Breast epithelium (tissue), 4 donors: ENCODE data around the gene SMIM24. TPM values are rescaled to one million over a fixed set of nuclear protein-coding genes. Genes with fewer than 3 reads are reported as not detected.

ENCODE experiments used
- DNase-seq, 2 donors: peaks; one replicate each; pipeline ENCODE4 v3.0.0-alpha.2; 2019; ENCODE audit warnings: low spot score in 2 of 2
- H3K27ac ChIP-seq, 2 donors: fragments of 200-600 bp; sonication (generic) in 1 of 2; one replicate each; pipeline ENCODE4 v1.5.1; 2016 to 2019; ENCODE audit warnings: mild to moderate bottlenecking in 1 of 2
- H3K27me3 ChIP-seq, 2 donors: fragments of 200-600 bp; sonication (generic) in 1 of 2; one replicate each; pipeline versions ENCODE4 v1.5.1 to v1.6.0; 2017 to 2019; ENCODE audit warnings: control low read depth in 1 of 2, mild to moderate bottlenecking in 1 of 2
- H3K36me3 ChIP-seq: fragments of 200-600 bp; one replicate; pipeline ENCODE4 v1.5.1; 2019
- H3K4me1 ChIP-seq, 2 donors: fragments of 200-600 bp; sonication (generic); one replicate each; pipeline ENCODE4 v1.5.1; 2016 to 2019; ENCODE audit warnings: control low read depth in 1 of 2
- H3K4me3 ChIP-seq, 3 donors: fragments of 200-600 bp; sonication (generic); 1 replicate in 2 of 3; 2 replicates in 1 of 3; pipeline ENCODE4 v1.5.1; 2016 to 2019; ENCODE audit warnings: mild to moderate bottlenecking in 3 of 3, moderate library complexity in 2 of 3
- H3K9me3 ChIP-seq, 2 donors: fragments of 200-600 bp; sonication (generic) in 1 of 2; one replicate each; pipeline ENCODE4 v1.5.1; 2016 to 2019; ENCODE audit warnings: control low read depth in 1 of 2
- POLR2A ChIP-seq: fragments of 450-650 bp; IDR thresholded peaks from one replicate; pipeline ENCODE4 v1.6.1; 2016; ENCODE audit warnings: antibody characterized with exemption, mild to moderate bottlenecking, moderate library complexity
- POLR2AphosphoS5 ChIP-seq, 3 donors: sonication (generic); formaldehyde crosslinking; IDR thresholded peaks; one replicate each; pipeline ENCODE4 v1.6.1; 2017; ENCODE audit warnings: antibody characterized with exemption in 3 of 3
- intact Hi-C: fragments of 100-400 bp; cut with DNase I; formaldehyde crosslinking; loops from one replicate; pipeline ENCODE4 v1.15.1; 2023; ENCODE audit warnings: low total_unique reads
- total RNA-seq, 3 donors: library from RNA; depleted of rRNA; stranded (reverse); fragments of >200 nt; gene quantifications; one replicate each; pipeline ENCODE4 v1.1.0, GENCODE V29; 2016
- TF ChIP-seq, protein P1 (sequence below), 3 donors: fragments of 450-650 bp; IDR thresholded peaks; one replicate each; pipeline ENCODE4 v1.5.1; 2016 to 2017; ENCODE audit warnings: antibody characterized with exemption in 3 of 3, mild to moderate bottlenecking in 3 of 3, moderate library complexity in 3 of 3

The SMIM24 gene
- total RNA-seq, 3 donors from 2014 or later = 2.0 to 6.7 TPM; not detected in 1

DNA sequence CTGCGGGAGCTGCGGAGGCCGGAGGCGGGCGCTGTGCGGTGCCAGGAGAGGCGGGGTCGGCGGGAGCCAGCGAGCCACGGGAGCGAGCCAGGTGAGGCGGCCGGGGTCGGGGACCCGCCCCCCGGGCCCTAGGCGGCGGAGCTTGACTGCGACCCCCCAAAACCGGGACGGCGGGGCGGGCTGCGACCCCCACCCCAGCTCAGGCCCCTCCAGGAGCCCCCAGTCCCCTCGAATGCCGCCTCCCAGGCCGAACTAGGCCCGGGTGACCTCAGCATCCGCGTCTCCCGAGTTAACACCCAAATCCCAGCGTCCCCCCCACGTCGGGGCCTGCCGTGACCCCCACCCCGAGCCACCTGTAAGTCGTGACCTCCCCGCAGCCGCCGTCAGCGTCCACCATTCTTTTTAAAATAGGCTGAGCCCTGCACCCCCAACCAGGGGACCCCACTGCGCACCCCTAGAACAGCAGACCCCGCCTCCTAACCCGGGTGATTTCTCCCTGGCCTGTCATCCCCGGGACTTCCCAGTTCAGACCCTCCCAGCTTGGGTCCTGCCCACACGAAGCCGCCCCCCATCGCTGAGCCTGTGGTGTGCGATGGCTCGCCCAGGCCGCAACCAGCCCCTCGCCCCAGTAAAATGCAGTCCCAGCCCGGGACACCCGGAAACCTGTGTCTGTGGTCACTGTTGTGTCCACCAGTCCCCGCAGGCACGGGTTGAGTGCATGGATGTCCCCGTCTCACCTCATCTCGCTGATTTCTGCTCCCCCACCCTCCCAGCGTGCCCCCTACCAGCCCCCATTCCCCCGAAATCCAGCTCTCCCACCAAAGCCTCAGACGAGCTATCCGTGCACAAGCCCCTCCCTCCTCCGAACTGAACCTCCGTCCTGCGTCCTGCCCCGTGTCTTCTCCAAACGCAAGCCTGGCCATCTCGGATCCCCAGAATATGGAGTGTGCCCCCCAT, 26.3 kb upstream of the SMIM24 start:
- H3K27ac ChIP-seq = peak overlapping the region; percentile 95 to 98
- peaks cover 0 to 9% of the 10 kb centered on the region in 2 donors for H3K4me1 ChIP-seq
- DNase-seq = peak in 1 of 2 donors; percentile 43
- H3K9me3 ChIP-seq = no peaks in the 10 kb centered on the region
- intact Hi-C loops = no loop called here
- no peaks in the 10 kb centered on the region for H3K27me3 ChIP-seq
- TF ChIP-seq, protein P1, sequence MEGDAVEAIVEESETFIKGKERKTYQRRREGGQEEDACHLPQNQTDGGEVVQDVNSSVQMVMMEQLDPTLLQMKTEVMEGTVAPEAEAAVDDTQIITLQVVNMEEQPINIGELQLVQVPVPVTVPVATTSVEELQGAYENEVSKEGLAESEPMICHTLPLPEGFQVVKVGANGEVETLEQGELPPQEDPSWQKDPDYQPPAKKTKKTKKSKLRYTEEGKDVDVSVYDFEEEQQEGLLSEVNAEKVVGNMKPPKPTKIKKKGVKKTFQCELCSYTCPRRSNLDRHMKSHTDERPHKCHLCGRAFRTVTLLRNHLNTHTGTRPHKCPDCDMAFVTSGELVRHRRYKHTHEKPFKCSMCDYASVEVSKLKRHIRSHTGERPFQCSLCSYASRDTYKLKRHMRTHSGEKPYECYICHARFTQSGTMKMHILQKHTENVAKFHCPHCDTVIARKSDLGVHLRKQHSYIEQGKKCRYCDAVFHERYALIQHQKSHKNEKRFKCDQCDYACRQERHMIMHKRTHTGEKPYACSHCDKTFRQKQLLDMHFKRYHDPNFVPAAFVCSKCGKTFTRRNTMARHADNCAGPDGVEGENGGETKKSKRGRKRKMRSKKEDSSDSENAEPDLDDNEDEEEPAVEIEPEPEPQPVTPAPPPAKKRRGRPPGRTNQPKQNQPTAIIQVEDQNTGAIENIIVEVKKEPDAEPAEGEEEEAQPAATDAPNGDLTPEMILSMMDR (IDR thresholded peaks at IDR 0.05) = no peak
- TF ChIP-seq POLR2A = no peak
- no peak for TF ChIP-seq POLR2AphosphoS5 (IDR thresholded peaks at IDR 0.05)
- H3K36me3 ChIP-seq = no peaks in the 10 kb centered on the region
- peak overlapping the region; percentile 86 to 100 (median 91) for H3K4me3 ChIP-seq

DNA sequence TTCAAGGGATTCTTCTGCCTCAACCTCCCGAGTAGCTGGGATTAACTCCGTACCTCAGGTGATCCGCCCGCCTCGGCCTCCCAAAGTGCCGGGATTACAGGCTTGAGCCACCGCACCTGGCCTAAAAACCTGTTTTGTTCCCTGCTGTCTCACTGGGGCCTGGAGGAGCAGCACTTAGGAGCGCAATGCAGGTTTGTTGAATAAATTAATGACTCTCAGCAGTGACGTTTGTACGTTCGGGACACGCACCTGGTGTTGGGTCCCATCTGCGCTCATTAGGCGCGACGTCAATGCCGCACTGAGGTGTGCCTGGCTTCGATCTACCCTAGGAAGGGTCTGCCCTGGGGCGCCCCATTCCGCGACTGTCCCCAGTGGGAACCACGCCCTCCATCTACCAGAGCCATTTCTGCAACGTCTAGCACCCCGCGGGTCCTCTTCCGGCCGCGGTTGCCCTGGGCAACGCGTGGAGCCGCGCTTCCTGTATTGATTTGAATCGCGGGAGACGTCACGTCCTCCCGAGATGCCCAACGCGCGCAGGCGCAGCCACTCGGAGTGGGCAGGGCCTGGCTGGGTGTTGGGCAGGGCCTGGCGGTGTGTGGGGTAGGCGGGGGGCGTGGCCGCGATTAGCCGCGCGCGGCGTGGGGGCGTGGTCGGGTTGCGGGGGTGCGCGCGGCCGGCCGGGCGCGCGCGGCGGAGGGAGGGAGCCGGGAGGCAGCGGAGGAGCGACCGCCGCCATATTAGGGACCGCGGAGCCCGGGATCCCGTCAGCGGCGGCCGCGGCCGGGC, 25.5 kb upstream of the SMIM24 start, which contains the start of gene FZR1:
Gene FZR1 (plus strand): TSS at position 714 of the 786 bp plus-strand sequence. CDS start 16,679 bp downstream, outside the sequence.
- TF ChIP-seq POLR2A (peak; percentile 74), POLR2AphosphoS5 (IDR thresholded peaks at IDR 0.05) (peak; percentile 56 to 95 (median 84))
- TF ChIP-seq, protein P1 (IDR thresholded peaks at IDR 0.05) = no peak
- Histone ChIP-seq H3K9me3 (no peaks in the 10 kb centered on the region), H3K27me3 (no peaks in the 10 kb centered on the region), H3K4me3 (peak within 1 kb of the TSS; percentile 86 to 100 (median 91)), H3K27ac (peak within 1 kb of the TSS; percentile 95 to 98), H3K36me3 (no peaks in the 10 kb centered on the region), H3K4me1 (peaks cover 0 to 9% of the 10 kb centered on the region in 2 donors)
- DNase-seq = peak; percentile 99
- intact Hi-C loops = no loop called here

DNA sequence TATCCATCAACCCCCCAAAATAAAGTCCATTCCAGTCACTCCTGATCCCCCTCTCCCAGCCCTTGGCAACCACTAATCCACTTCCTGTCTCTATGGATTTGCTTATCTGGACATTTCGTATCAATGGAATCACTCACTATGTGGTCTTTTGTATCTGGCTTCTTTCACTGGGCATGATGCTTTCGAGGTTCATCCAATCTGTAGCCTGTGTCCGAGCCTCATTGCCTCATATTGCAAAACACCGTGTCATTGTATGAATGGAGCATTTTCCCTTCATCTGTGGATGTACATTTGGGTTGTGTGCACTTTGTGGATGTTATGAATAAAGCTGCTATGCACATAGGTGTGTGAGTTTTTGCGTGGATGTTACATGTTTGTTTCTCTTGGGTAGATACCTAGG, 24.4 kb upstream of the SMIM24 start:
- intact Hi-C loops = no loop called here
- H3K4me1 ChIP-seq = peaks cover under 1 to 11% of the 10 kb centered on the region in 2 donors
- no peaks in the 10 kb centered on the region for H3K36me3 ChIP-seq
- TF ChIP-seq, protein P1 (IDR thresholded peaks at IDR 0.05) = no peak
- no peak for TF ChIP-seq POLR2A
- no peak overlapping the region for H3K27ac ChIP-seq
- H3K4me3 ChIP-seq = no peak overlapping the region
- no peak for DNase-seq
- H3K9me3 ChIP-seq = no peaks in the 10 kb centered on the region
- H3K27me3 ChIP-seq = no peaks in the 10 kb centered on the region

DNA sequence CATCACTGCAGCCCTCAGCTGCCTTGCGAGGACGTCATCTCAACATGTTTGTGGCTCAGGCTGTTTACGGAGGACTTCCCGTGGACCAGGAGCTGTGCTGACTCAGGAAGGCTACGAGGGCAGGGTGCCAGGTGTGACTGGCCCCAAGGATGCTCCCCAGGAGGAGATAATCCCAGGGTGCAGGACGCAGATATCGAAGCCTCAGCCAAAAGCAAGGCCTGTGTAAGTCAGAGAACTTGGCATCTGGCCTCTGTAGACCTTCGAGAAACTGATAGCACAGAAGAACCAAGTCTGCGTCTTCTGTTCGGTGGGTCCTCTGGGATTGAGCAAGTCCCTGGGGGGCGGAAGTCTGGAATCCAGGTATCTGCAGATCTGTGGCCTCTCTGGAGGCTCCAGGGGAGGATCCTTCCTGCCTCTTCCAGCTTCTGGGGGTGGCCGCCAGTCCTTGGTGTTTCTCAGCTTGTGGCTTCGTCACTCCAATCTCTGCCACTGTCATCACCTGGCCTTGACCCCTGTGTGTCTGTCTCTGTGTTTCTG, 22.8 kb upstream of the SMIM24 start:
- no peak for TF ChIP-seq POLR2AphosphoS5 (IDR thresholded peaks at IDR 0.05)
- no peak for TF ChIP-seq POLR2A
- TF ChIP-seq, protein P1 (IDR thresholded peaks at IDR 0.05) = no peak
- H3K27ac ChIP-seq = no peak overlapping the region
- intact Hi-C loops = no loop called here
- peaks cover 6 to 14% of the 10 kb centered on the region in 2 donors for H3K4me1 ChIP-seq
- no peak for DNase-seq
- no peak overlapping the region for H3K4me3 ChIP-seq
- no peaks in the 10 kb centered on the region for H3K27me3 ChIP-seq
- H3K36me3 ChIP-seq = no peaks in the 10 kb centered on the region
- H3K9me3 ChIP-seq = no peaks in the 10 kb centered on the region
